Inflammatory macrophage treated with lipopolysaccharide for 4 hours (primary cell): ENCODE data around the gene PLCD4.

Experiments
- DNase-seq: peaks from one replicate; pipeline ENCODE4 v3.0.0-alpha.2; 2020

The PLCD4 gene

DNA sequence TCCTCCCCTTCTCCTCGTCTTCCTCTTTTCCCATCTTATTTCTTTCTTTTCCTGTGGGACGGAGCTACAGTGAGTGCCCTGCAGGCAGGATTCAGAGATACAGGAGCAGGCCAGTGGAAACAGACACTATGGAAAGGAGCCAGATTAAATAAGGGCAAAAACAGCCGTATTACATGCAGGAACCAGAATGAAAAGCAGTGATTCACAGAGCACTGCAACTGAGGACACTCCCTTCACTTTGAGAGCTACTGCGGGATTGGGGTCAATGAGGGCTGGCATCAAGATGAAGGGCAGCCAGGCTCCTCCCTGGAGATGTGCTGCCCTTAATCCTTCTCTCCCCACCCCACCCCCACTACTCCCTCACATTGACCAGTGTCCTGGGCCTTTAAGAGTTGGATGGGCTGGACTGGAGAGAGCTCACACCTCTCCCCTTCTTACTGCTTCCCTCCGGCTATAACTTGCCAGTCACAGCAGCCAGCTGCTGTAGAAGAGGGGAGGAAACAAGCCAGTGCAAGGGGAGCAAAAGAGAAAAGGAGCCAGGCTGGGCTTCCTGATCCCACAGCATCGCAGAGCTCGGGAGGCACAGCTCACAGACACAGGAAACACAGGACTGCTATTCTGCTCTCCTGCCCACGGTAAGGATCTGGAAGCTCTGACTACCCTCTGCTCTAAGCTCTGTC is at the start of gene PLCD4:
Gene PLCD4, plus strand, starts transcription at position 464 of the 680 bp plus-strand sequence. CDS start 7,841 bp downstream, outside the sequence.
- DNase-seq: no peak

DNA sequence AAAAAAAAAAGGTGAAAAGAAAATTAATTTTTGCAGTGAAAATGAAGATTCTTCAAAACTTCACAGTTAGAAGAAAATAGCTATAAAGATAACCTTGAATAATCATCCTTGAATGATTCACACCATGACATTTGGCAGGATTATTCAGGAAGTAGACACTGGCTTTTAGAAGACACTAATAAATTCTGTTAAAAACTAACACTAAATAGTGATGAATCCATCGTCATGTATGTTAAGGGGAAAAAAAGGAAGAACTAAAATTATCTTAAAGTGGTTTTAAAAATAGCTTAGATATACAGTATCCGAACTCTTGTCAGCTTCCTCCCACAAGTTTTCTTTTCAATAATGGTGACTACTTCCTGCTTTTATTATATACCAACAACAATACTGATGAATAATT is 49.8 kb upstream of the PLCD4 start:
- DNase-seq: peak; percentile 53

DNA sequence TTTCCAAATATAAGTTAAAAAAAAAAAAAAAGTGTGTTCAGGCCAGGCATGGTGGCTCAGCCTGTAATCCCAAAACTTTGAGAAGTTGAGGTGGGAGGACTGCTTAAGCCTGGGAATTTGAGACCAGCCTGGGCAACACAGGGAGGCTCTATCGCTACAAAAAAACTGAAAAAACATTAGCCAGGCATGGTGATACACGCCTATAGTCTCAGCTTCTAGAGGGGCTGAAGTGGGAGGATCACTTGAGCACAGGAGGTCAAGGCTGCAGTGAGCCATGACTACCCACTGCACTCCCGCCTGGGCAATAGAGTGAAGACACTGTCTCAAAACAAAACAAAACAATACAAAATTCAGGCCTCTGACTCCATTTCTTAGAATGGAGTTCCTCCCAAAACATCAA is 48.7 kb upstream of the PLCD4 start:
- no peak for DNase-seq

DNA sequence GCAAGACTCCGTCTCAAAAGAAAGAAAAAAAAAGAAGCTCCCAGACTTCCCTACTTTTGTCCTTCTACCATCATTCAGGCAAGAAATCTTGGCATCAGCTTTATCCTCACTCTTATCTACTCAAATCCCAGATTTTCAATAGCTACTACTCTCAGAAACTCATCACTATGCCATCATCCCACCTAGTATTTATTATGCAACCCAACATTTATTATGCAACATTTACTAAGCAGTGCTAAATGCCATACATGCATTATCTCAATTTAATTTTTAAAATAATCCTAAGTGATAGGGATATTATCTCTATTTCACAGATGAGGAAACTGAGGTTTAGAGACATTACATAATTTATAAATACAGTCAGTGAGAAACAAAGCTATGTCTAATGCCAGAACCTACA is 43.6 kb upstream of the PLCD4 start:
- peak; percentile 20 for DNase-seq

DNA sequence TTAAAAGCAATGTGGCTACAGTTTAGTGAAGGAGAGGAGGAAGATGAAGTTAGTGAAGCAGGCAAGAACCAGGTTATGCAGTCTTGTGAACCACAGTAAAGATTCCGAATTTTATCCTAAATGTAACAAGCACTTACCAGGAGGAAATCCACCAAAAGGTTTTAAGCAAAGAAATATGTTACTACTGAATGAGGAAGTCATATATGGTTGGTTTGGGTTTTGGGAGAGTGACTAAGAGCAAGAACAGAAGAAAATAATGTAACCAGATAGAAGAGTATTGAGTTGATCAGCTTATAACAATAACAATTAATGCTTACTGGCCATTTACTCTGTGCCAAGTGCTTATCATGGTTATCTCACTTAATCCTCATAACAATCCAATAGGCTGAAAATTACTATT is 41.4 kb upstream of the PLCD4 start:
- DNase-seq: peak; percentile 16

DNA sequence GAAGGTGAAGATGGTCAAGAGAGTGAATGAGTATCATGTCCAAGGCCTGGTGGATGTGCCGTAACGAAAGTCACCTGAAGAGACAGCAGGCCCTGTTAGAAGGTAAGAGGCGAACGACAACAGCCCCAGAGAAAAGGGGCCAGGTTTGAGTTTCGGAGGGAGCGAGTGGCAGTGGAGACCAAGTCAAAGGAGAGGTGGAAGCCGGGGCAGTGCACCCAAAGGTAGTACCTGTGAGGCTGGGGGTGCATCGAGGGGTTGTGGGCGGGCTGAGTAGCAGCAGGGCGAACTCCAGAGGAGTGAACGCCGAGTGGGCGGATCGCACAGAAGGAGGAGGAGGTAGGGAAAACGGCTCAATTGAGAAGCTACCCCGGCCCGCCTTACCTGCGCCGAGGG is 39.9 kb upstream of the PLCD4 start:
- DNase-seq: no peak

DNA sequence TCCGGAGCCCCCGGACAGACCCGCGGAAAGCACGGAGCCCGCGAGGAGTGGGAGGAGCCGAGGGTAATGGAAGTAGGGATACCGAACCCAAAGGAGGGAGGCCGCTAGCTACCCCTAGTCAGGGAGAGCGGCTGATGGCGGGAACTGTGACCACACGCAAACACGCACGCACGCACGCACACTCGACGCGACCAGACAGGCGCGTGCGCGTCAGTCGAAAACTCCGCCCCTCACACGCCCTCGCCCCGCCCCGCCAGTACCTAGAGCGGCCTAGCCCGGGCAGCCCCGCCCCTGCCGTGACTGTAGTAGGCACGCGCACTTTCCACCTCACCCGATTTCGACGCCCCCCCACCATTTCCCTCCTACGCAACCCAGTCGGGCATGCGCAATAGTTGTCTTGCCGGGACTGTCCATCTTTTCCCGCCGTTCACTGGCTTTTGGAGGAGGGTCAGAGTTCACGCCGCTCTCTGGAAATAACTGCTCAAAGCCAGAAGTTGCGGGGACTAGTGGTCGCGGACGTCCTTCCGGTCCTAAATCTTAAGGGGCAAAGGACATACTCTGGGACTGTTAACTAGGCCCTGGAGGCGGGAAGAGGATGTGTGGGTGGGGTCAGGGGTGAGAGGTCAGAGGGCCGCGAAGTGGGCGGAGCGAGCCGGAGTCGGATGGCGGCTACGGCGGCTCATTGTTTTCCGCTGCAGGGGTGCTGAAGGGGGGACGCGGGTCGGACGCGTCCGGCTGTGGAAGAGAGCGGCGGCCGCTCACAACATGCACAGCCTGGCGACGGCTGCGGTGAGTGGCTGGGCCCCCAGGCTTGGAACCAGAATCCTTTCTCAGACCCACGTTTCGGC is 39.3 kb upstream of the PLCD4 start, which contains the start of the genes CNOT9 and USP37:
Gene CNOT9, plus strand, starts transcription at position 650 of the 848 bp plus-strand sequence. Its CDS starts 116 bp downstream, at position 766.
Gene USP37, minus strand, starts transcription at position 162 of the 848 bp plus-strand sequence. CDS start 9,698 bp downstream, outside the sequence.
- DNase-seq: peak; percentile 99

DNA sequence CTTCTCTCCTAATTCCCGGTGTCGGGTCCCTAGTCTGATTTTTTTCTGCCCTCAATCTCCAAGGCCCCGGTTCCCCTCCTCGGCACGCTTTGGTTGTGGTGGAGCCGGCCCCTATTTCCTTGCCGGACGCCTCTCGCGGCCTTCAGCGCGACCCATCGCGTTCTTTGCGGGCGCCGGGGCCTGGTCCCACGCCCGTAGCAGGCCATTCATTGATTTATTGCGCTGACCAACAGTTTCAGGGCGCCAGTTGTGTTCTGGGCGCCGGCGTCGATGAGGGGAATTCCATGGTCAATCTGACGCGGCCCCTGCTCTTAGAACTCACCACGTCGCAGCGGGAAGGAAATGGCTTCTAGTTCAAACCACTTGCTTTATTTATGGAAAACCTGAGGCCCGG is 38.7 kb upstream of the PLCD4 start:
- peak; percentile 77 for DNase-seq

DNA sequence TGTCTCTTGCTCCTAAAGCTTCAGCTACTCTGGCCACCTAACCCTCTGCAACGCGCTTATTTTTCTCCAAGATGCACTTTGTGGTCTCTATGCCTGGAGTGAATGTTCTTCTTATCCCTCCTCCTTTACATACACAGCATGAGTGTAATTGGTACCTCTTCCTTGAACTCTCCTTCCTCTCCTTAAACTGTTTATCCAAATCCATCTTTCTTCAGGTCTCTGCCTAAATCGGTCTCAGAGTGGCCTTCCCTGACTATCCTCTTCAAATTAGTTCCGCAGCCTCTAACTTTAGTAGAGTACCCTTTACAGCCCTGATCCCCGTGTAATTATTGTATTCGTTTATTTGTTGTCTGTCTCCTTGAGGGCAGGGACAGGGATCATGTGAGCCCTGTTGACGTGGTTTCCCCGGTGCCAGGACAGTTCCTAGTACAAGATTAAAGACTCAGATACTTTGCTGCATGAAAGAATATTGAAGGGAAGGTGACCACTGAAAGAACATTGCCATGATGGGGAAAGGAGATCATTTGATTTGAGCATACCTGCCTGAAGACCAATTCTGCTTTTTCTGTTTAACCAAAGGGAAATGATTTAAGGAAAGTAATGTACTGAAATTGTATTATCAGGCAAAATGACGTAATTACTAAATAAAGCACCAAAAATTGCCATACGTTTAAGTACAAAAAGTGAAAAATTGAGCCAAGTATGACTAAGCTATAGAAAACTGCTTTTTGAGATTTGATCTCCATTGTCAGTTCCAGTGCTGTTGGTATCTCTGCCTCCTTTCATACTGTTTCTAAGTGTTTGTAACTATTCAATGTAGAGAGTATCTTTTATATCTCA is 37.8 kb upstream of the PLCD4 start:
- peak; percentile 48 for DNase-seq

DNA sequence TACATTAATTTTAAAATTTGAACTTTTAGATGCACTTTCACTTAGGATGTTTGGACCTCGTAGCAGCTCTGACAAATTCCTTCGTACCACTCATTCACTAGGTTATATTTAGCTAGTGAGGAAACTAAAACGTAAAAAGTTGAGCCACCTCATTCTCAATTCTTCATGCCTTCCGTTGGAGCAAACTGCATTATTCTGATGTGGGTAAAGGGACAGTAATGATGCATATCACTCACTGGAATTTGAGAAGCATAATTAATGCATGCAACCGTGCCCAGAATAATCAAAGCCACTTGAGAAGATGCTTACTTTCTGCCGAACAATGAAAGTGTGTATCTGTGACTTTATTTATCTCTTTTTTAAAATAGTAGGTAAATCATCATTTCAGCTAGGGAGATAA is 36.8 kb upstream of the PLCD4 start:
- DNase-seq: peak; percentile 13

DNA sequence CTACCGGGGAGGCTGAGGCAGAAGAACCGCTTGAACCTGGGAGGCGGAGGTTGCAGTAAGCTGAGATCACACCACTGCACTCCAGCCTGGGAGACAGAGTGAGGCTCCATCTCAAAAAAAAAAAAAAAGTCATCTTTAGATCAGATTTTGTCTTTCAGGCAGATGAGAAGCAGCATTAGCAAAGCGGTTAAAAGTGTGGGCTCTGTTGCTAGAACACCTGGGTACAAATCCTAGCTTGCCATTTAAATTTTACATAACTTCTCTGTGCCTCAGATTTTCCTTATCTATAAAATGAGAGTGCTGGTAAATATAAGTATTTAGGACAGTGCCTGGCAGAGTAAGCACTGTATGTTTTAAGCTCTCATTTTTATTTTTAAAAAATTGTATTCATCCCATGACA is 30.8 kb upstream of the PLCD4 start:
- DNase-seq: no peak

DNA sequence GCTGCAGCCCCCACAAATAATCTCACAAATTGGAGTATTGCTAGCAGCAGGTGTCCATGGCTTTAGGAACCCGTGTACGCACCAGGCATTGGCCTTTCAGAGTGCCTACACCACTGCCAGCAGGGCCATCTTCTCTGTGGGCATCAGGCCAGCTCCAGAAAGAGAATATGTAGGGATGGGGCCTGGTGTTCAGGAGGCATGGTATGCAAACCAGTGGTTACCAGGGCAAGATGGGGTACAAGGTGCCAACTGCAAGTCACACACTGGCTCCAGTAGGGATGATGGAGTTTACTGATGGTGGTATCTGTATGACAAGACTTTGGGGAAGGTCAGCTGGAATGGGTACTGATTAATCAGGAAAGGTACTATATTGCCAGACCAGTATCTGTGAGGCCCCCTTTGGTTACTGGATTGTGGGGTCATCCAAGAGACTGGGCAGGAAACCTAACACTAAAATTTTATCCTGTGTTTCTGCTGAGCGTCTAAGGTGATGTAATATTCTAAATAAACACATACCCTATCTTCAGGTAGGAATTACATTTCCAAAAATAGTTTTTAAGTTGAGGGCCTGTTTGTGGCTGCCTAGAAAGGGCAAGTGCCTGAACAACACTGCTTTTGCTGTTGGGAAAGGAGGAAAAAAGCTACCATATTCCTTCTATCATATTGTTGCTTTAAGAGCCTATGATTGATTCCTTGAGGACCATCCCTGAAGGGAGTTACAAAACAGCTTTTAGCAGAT is 30.0 kb upstream of the PLCD4 start:
- no peak for DNase-seq

DNA sequence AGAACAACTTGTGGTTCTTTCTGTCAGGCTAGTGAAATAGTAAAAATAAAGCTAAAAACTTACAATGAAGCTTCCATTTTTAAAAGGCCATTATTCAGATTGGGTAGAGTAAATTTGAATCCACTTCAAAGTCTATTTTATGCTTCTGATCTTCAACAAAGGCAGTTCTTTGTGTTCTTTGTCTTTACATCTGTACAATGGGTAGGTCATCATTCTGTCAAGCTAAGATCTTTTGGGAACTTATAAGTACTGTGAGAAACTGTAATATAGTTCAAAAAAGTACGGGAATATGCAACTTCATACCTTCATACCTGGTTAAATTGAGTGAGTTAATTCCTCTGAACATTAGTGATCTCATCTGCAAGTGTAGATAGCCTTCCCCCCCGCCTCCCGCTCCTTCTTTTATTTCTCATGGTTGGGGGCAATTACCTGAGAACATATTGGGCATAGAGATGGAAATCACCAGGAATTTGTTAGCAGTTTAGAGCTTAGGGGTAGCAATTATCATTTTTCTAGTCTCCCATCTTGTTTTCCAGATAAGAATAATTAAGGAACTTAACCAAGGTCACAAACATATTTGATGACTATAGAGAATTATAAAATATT is 29.3 kb upstream of the PLCD4 start:
- DNase-seq: no peak

DNA sequence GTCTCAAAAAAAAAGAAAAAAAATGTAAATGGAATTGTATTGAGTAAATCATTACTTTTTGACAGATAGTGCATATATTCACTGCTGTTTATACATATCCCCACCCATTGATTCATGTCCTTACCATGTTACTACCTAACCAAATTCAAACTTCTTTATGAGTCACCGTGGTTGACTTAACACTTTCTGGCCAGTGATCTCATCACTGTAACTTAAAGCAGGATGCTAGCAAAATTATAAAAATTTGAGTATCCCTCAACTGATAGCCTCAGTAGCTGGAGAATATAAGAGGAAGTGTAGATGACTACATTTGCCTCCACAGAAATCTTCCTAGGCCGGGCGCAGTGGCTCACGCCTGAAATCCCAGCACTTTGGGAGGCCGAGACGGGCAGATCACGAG is 25.6 kb upstream of the PLCD4 start:
- DNase-seq: peak; percentile 10

DNA sequence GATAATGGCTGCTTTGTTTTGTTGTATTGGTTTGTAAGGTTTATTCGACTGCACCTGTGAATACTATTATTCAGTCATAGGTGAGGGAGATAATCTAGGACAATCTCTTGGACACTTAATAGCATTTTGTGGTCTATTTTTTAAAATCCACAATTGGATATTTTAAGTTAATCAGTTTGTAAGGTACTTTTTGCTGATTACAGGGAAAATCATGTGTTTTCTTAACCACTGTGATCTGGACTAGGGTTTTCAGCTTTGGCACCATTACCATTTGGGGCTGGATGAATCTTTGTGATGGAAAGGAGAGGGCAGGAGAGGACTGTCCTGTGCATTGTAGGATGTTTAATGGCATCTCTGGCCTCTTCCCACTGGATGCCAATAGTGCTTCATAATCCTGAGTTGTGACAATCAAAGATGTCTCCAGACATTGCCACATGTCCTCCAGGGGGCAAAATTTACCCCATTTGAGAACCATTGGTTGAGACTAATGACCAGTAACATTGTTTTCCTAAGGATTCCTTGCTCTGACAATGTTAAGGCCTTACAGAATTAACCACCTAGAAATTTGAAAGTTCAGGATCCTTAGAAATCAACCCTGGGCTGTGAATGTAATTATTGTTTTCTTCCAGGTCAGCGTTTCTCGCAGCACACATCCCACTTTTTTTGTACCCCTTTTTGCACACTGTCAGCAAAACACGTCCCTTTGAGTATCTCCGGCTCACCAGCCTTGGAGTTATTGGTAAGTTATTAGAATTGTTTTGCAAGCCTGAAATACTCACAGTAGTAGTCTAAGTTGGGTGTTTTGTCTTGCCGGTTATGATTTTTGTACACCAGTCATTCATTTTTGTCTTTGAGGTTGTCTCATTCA is 23.5 kb upstream of the PLCD4 start:
- no peak for DNase-seq

DNA sequence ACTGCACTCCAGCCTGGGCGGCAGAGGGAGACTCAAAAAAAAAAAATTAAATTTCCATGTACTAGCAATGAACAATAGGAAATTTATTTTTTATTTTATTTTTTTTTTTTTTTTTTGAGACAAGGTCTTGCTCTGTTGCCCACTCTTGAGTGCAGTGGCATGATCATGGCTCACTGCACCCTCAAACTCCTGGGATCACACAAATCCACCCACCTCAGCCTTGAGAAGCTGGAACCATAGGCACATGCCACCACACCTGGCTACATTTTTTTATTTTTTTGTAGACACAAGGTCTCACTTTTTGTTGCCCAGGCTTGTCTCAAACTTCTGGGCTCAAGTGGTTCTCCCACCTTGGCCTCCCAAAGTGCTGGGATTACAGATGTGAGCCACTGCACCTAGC is 22.2 kb upstream of the PLCD4 start:
- no peak for DNase-seq

DNA sequence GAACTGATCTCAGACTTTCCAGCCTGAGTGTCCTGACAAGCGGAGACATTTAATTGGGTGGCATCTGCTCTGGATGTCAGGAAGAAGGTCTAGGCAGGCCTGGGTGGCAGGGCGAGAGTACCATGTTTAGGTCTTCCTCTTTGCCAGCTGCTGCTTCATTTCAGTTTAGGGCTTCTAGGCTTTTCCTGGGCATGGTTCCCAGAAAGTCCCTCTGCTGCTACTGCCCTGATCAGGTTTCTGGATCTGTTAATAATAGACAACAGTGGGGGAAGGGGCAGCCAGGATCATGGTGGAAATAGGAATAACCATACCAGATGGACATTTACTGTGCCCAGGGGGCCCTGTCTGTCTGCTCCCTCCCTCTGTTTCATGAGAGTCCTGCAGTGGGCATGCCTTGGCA is 2.3 kb upstream of the PLCD4 start:
- no peak for DNase-seq

DNA sequence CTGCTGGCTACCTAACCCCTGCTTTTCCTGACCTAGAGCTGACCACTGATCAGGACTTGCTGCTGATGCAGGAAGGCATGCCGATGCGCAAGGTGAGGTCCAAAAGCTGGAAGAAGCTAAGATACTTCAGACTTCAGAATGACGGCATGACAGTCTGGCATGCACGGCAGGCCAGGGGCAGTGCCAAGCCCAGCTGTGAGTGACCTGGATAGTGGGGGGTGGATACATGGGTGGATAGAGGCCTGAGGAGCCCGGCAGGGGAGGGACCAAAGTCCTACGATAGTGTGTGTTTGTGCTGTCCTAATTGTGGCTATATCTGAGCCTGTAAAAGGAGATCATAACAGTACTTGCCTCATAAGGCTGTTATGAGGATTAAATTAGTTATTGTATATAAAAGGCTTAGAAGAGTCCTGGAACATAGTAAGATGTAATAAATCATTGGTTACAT is 8.2 kb downstream of the PLCD4 start:
- no peak for DNase-seq

DNA sequence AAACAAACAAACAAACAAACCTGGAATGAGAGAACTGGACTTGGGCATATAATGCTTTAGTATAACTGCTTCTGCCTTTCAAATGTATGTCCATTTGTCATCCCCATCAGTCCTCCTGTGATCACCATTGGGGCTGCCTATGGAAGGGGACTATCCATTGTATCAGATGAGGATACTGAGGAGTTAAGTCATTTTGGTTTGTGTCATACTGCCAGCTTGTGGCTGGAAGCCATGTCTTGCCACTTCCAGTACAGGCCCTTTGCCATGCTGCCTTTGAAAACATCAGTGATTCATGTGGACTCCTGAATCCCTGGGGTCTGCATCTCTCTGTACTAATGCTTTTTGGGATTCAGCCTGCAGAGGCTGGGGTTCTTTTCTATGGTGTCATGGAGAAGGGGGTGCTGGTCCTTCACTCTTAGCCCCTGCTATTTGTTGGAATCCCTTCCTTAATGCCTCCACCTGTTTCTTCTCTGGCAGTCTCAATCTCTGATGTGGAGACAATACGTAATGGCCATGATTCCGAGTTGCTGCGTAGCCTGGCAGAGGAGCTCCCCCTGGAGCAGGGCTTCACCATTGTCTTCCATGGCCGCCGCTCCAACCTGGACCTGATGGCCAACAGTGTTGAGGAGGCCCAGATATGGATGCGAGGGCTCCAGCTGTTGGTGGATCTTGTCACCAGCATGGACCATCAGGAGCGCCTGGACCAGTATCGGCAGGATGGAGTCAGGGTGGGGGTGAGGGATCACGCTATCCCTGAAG is 10.6 kb downstream of the PLCD4 start:
- no peak for DNase-seq

DNA sequence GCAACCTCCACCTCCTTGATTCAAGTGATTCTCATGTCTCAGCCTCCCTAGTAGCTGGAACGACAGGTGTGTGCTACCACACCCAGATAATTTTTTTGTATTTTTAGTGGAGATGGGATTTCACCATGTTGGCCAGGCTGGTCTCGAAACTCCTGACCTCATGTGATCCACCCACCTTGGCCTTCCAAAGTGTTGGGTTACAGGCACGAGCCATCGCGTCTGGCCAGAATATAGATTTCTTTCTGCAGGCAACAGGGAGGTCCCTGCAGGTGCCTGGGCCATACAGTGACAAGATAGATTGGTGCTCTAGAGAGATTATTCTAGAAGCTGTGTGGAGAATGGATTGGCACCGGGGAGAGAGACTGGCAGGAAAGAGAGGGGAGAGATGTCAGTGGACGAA is 13.3 kb downstream of the PLCD4 start:
- DNase-seq: no peak
